Measurements from ENCODE around the gene POLN.
A peak's percentile ranks its signal among the peaks of the same experiment; 100 is the strongest.

POLN gene

GRCh38 chr4:2241410-2242353, at the start of gene POLN, which contains the start of gene HAUS3:
TSS of gene POLN (minus strand) at chr4:2242121. CDS start at chr4:2229231, 12,890 bp downstream.
TSS of gene HAUS3 (minus strand) at chr4:2242121. CDS start at chr4:2240946, 1,175 bp downstream.
- ATAC-seq, result peak; percentile 98
- peak; percentile 99 for DNase-seq

GRCh38 chr4:2290974-2291704, 49.2 kb upstream of the POLN start:
- ATAC-seq (peak; percentile 80), DNase-seq (peak; percentile 66)

GRCh38 chr4:2290488-2290887, 48.6 kb upstream of the POLN start:
- peak; percentile 4 for ATAC-seq
- DNase-seq, result no peak

- ATAC-seq, result no peak
- DNase-seq, result no peak
These were observed 48.0 kb upstream of the POLN start for GRCh38 chr4:2289955-2290333.

- DNase-seq (peak; percentile 3), ATAC-seq (no peak)
These were observed 47.5 kb upstream of the POLN start for GRCh38 chr4:2289311-2289954.

GRCh38 chr4:2288051-2288541, 46.2 kb upstream of the POLN start:
- ATAC-seq (no peak), DNase-seq (peak; percentile 1)

GRCh38 chr4:2287594-2287915, 45.6 kb upstream of the POLN start:
- ATAC-seq (no peak), DNase-seq (no peak)

GRCh38 chr4:2286904-2287593, 45.1 kb upstream of the POLN start:
- ATAC-seq, result no peak
- no peak for DNase-seq

GRCh38 chr4:2285613-2286381, 43.9 kb upstream of the POLN start:
- no peak for DNase-seq
- no peak for ATAC-seq

- ATAC-seq (no peak), DNase-seq (no peak)
These were observed 43.2 kb upstream of the POLN start for GRCh38 chr4:2284934-2285612.

- ATAC-seq, result no peak
- DNase-seq, result no peak
These were observed 42.4 kb upstream of the POLN start for GRCh38 chr4:2284161-2284933.

- ATAC-seq (no peak), DNase-seq (no peak)
These were observed 41.3 kb upstream of the POLN start for GRCh38 chr4:2283199-2283711.

GRCh38 chr4:2281575-2282343, 39.8 kb upstream of the POLN start:
- ATAC-seq (peak; percentile 84), DNase-seq (peak; percentile 61)

GRCh38 chr4:2280531-2281300, 38.8 kb upstream of the POLN start:
- ATAC-seq (no peak), DNase-seq (no peak)

- ATAC-seq (no peak), DNase-seq (no peak)
These were observed 36.0 kb upstream of the POLN start for GRCh38 chr4:2277956-2278355.

- ATAC-seq (no peak), DNase-seq (no peak)
These were observed 34.8 kb upstream of the POLN start for GRCh38 chr4:2276581-2277325.

- DNase-seq (no peak), ATAC-seq (no peak)
These were observed 33.8 kb upstream of the POLN start for GRCh38 chr4:2275546-2276251.
